K562 (cell line): ENCODE data around the gene FKRP. TPM values are rescaled to one million over a fixed set of nuclear protein-coding genes. Genes with fewer than 3 reads are reported as not detected.

Experiments
- CHAMP1 ChIP-seq: fragments of 450-650 bp; IDR thresholded peaks from 2 replicates; pipeline ENCODE4 v1.6.1; 2016; ENCODE audit warnings: mild to moderate bottlenecking
- GTF3C2 ChIP-seq: IDR thresholded peaks from 3 replicates; pipeline ENCODE4 v1.6.1; 2011; ENCODE audit warnings: borderline replicate concordance, mild to moderate bottlenecking, moderate library complexity; ENCODE audit not compliant: insufficient read length; ENCODE audit errors: extremely low read depth
- MCM7 ChIP-seq, 2 experiments: fragments of 450-650 bp; IDR thresholded peaks; 2 replicates each; pipeline ENCODE4 v1.6.1; 2016 to 2018
- MITF ChIP-seq: IDR thresholded peaks from 2 replicates; pipeline ENCODE4 v1.6.1; 2014; ENCODE audit warnings: antibody characterized with exemption
- PATZ1 ChIP-seq: fragments of 250-450 bp; sonication (Bioruptor Pico); IDR thresholded peaks from 2 replicates; pipeline ENCODE4 v1.5.0; 2020; ENCODE audit warnings: mild to moderate bottlenecking, borderline replicate concordance
- PBX2 ChIP-seq, 2 experiments: IDR thresholded peaks in 1 of 2; conservative IDR thresholded peaks in 1 of 2; 2 replicates each; pipeline ENCODE4 v1.6.1; 2016; ENCODE audit warnings: low read depth in 2 of 2, mild to moderate bottlenecking in 1 of 2, missing compliant biosample characterization in 1 of 2, missing genetic modification characterization in 1 of 2, moderate library complexity in 1 of 2
- RNF219 ChIP-seq: fragments of 250-450 bp; sonication (Bioruptor Pico); IDR thresholded peaks from 2 replicates; pipeline ENCODE4 v1.5.0; 2022; ENCODE audit warnings: mild to moderate bottlenecking
- TGIF2 ChIP-seq: sonication (generic); formaldehyde crosslinking; IDR thresholded peaks from 2 replicates; pipeline ENCODE4 v1.8.1; 2022; ENCODE audit warnings: mild to moderate bottlenecking, missing genetic modification reagents, moderate library complexity
- ZNF146 ChIP-seq: IDR thresholded peaks from one replicate; pipeline ENCODE4 v1.6.1; 2018; ENCODE audit warnings: missing compliant biosample characterization; ENCODE audit not compliant: unreplicated experiment
- ZNF316 ChIP-seq: fragments of 450-650 bp; IDR thresholded peaks from 2 replicates; pipeline ENCODE4 v1.6.1; 2016
- polyA plus RNA-seq, 8 experiments: library from polyadenylated mRNA; depleted of rRNA in 4 of 8; stranded (reverse) in 5 of 8; unstranded in 3 of 8; fragments of >200 nt; fragmentation: Nextera tagmentation in 2 of 8; fragmentation: Illumina TruSeq in 1 of 8; extraction: Ambion mirVana in 2 of 8; extraction: Trizol in 1 of 8; gene quantifications; 2 replicates each; pipeline versions ENCODE4 v1.2.1 to v1.2.3, GENCODE V29; 2011 to 2014; ENCODE audit warnings: inconsistent platforms in 1 of 8, missing spikeins in 1 of 8
- total RNA-seq, 7 experiments: library from RNA; depleted of rRNA in 6 of 7; stranded (reverse); fragments of >200 nt in 6 of 7; fragmentation: Illumina TruSeq in 2 of 7; extraction: Trizol in 2 of 7; gene quantifications; 2 replicates each; pipeline versions ENCODE4 v1.2.1 to v1.2.3, GENCODE V29; 2011 to 2021; ENCODE audit warnings: low replicate concordance in 1 of 7

Gene FKRP
- total and polyA plus RNA-seq, 9 of the 15 experiments (the other 6 are each of a cell fraction or from before 2014, with no cell fraction given) = 0.68 to 16.1 (median 6.5) TPM

- TF ChIP-seq PATZ1 (CRISPR knock-in tag) (no peak), TGIF2 (CRISPR knock-in tag) (no peak), MCM7 (IDR thresholded peaks at IDR 0.05) (no peak), ZNF316 (no peak), ZNF146 (CRISPR knock-in tag) (no peak), RNF219 (CRISPR knock-in tag) (no peak), GTF3C2 (no peak), CHAMP1 (no peak), MITF (no peak), PBX2 (CRISPR knock-in tag; IDR thresholded peaks at IDR 0.05; ENCODE audit: low read depth) (no peak), PBX2 (tag; conservative IDR thresholded peaks at IDR 0.05; ENCODE audit: low read depth) (no peak)
Measured at GRCh38 chr19:46787331-46788261, 41.7 kb downstream of the FKRP start (continued).
